WTC11 (cell line): ENCODE measurements around the gene METRNL.

Experiments used
- ATF2 ChIP-seq: sonication (generic); formaldehyde crosslinking; IDR thresholded peaks from 2 replicates; pipeline ENCODE4 v1.8.1; 2022; ENCODE audit warnings: low read depth, missing genetic modification reagents, borderline replicate concordance
- ESRRA ChIP-seq: sonication (generic); formaldehyde crosslinking; IDR thresholded peaks from 2 replicates; pipeline ENCODE4 v1.8.1; 2022; ENCODE audit warnings: mild to moderate bottlenecking, missing genetic modification reagents, borderline replicate concordance
- FOXJ3 ChIP-seq: sonication (generic); formaldehyde crosslinking; IDR thresholded peaks from 2 replicates; pipeline ENCODE4 v1.9.0; 2021; ENCODE audit warnings: missing genetic modification reagents, mild to moderate bottlenecking, borderline replicate concordance
- GRHL2 ChIP-seq: fragments of 250-450 bp; sonication (Bioruptor Pico); IDR thresholded peaks from 2 replicates; pipeline ENCODE4 v1.8.0; 2022; ENCODE audit warnings: mild to moderate bottlenecking, moderate library complexity; ENCODE audit not compliant: insufficient replicate concordance, severe bottlenecking
- JUN ChIP-seq: sonication (generic); formaldehyde crosslinking; IDR thresholded peaks from 2 replicates; pipeline ENCODE4 v1.8.0; 2023; ENCODE audit warnings: mild to moderate bottlenecking, missing genetic modification reagents
- MLX ChIP-seq: sonication (generic); formaldehyde crosslinking; IDR thresholded peaks from 2 replicates; pipeline ENCODE4 v1.8.1; 2023; ENCODE audit warnings: mild to moderate bottlenecking, missing genetic modification reagents, moderate library complexity
- NR2C2 ChIP-seq: sonication (generic); formaldehyde crosslinking; IDR thresholded peaks from 2 replicates; pipeline ENCODE4 v1.8.0; 2022; ENCODE audit warnings: mild to moderate bottlenecking, missing genetic modification reagents
- NR3C1 ChIP-seq: sonication (generic); formaldehyde crosslinking; conservative IDR thresholded peaks from 2 replicates; pipeline ENCODE4 v1.8.1; 2023; ENCODE audit warnings: low read depth, mild to moderate bottlenecking, missing genetic modification reagents
- TEAD4 ChIP-seq: sonication (generic); formaldehyde crosslinking; IDR thresholded peaks from 2 replicates; pipeline ENCODE4 v1.8.0; 2022; ENCODE audit warnings: mild to moderate bottlenecking, missing genetic modification reagents
- TP53 ChIP-seq: sonication (generic); formaldehyde crosslinking; IDR thresholded peaks from 2 replicates; pipeline ENCODE4 v1.8.1; 2023; ENCODE audit warnings: mild to moderate bottlenecking, missing genetic modification reagents
- USF2 ChIP-seq: sonication (generic); formaldehyde crosslinking; IDR thresholded peaks from 2 replicates; pipeline ENCODE4 v1.8.1; 2023; ENCODE audit warnings: mild to moderate bottlenecking, missing genetic modification reagents, moderate library complexity
- ZNF423 ChIP-seq: fragments of 250-450 bp; sonication (Bioruptor Pico); IDR thresholded peaks from 2 replicates; pipeline ENCODE4 v2.1.2; 2022; ENCODE audit warnings: mild to moderate bottlenecking, moderate library complexity
- TF ChIP-seq, protein P1 (sequence below): fragments of 200-600 bp; IDR thresholded peaks from 2 replicates; pipeline ENCODE4 v1.8.0; 2022; ENCODE audit warnings: antibody characterized with exemption
- TF ChIP-seq, protein P2 (sequence below): sonication (generic); formaldehyde crosslinking; IDR thresholded peaks from 2 replicates; pipeline ENCODE4 v1.8.1; 2022; ENCODE audit warnings: low read depth, mild to moderate bottlenecking, moderate library complexity, missing genetic modification reagents, borderline replicate concordance

DNA sequence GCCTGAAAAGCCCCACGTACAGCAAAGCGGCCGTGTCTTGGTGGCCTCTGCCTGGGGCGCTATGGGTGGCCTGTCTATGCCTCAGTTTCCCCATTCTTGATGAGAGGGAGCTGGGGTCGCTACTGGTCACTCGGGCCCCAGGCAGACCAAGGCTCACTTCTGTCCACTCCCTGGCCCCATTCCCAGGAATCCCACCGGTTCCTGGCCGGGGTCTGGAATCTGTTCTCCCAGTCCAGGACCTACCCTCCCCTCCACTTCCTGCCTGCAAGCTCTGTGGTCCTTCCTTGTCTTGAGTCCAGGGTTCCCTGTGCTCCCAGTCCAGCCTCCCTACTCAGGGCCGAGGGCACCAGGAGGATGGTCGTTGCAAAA, 24.5 kb downstream of the METRNL start:
- TF ChIP-seq TP53 (CRISPR knock-in tag) (no peak), ZNF423 (CRISPR knock-in tag) (no peak), MLX (no peak), ATF2 (no peak), TEAD4 (no peak), NR2C2 (CRISPR knock-in tag) (no peak), JUN (CRISPR knock-in tag) (no peak), GRHL2 (CRISPR knock-in tag) (no peak), FOXJ3 (no peak), ESRRA (CRISPR knock-in tag) (no peak), USF2 (CRISPR knock-in tag) (no peak), NR3C1 (CRISPR knock-in tag) (no peak)
- TF ChIP-seq, protein P1, sequence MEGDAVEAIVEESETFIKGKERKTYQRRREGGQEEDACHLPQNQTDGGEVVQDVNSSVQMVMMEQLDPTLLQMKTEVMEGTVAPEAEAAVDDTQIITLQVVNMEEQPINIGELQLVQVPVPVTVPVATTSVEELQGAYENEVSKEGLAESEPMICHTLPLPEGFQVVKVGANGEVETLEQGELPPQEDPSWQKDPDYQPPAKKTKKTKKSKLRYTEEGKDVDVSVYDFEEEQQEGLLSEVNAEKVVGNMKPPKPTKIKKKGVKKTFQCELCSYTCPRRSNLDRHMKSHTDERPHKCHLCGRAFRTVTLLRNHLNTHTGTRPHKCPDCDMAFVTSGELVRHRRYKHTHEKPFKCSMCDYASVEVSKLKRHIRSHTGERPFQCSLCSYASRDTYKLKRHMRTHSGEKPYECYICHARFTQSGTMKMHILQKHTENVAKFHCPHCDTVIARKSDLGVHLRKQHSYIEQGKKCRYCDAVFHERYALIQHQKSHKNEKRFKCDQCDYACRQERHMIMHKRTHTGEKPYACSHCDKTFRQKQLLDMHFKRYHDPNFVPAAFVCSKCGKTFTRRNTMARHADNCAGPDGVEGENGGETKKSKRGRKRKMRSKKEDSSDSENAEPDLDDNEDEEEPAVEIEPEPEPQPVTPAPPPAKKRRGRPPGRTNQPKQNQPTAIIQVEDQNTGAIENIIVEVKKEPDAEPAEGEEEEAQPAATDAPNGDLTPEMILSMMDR = no peak
- TF ChIP-seq, protein P2, sequence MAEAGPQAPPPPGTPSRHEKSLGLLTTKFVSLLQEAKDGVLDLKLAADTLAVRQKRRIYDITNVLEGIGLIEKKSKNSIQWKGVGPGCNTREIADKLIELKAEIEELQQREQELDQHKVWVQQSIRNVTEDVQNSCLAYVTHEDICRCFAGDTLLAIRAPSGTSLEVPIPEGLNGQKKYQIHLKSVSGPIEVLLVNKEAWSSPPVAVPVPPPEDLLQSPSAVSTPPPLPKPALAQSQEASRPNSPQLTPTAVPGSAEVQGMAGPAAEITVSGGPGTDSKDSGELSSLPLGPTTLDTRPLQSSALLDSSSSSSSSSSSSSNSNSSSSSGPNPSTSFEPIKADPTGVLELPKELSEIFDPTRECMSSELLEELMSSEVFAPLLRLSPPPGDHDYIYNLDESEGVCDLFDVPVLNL = no peak
